Right ventricle myocardium superior (tissue), 1 donor: Measurements from ENCODE around the gene CDK10. TPM values are rescaled to one million over a fixed set of nuclear protein-coding genes. Genes with fewer than 3 reads are reported as not detected.

Source experiments
- ATAC-seq: fragments of 200-7000 bp; cut with Tn5 transposase; one replicate; pipeline ENCODE4 v1.9.1; 2020; ENCODE audit warnings: mild to moderate bottlenecking; ENCODE audit not compliant: poor library complexity
- DNase-seq: peaks from one replicate; pipeline ENCODE4 v3.0.0-alpha.2; 2020
- intact Hi-C: fragments of 100-400 bp; cut with DNase I; formaldehyde crosslinking; loops from one replicate; pipeline ENCODE4 v1.11.2; 2022
- total RNA-seq: library from RNA; stranded (reverse); fragmentation: NEBNext Ultra II Directional; extraction: Animal tissue kit (Norgen Biotek cat#: 25700); gene quantifications from one replicate; pipeline ENCODE4 v1.2.1, GENCODE V29; 2021
- donor health status: DM: no; HTN: yes; CAD: no; lungs with severe emphysema.

The CDK10 gene
- total RNA-seq, 1 donor from 2014 or later, result 20.7 TPM

GRCh38 chr16:89742948-89743347, 56.5 kb downstream of the CDK10 start:
- intact Hi-C loops, result no loop called here
- DNase-seq (no peak), ATAC-seq (no peak)

GRCh38 chr16:89744813-89745212, 58.3 kb downstream of the CDK10 start:
- intact Hi-C loops, result no loop called here
- DNase-seq (peak; percentile 70), ATAC-seq (peak; percentile 37)

Other genes starting within 250 kb of the CDK10 start
- gene ANKRD11, start 196.1 kb upstream of the CDK10 start, total RNA-seq, result 64.9 TPM
- gene SPG7, start 178.3 kb upstream of the CDK10 start, total RNA-seq, result 108 TPM
- gene RPL13, start 126.0 kb upstream of the CDK10 start, total RNA-seq, result 1,044 TPM
- not detected for gene CPNE7, start 110.9 kb upstream of the CDK10 start, total RNA-seq
- gene DPEP1, start 73.0 kb upstream of the CDK10 start, total RNA-seq, result not detected
- gene CHMP1A, start 29.0 kb upstream of the CDK10 start, total RNA-seq, result 32.6 TPM
- gene SPATA33, start 28.9 kb upstream of the CDK10 start, total RNA-seq, result 1.9 TPM
- gene SPATA2L, start 15.0 kb downstream of the CDK10 start, total RNA-seq, result 4.1 TPM
- 11.2 TPM for gene VPS9D1, start 34.2 kb downstream of the CDK10 start, total RNA-seq
- 10.2 TPM for gene ZNF276, start 34.8 kb downstream of the CDK10 start, total RNA-seq
- 1.9 TPM for gene FANCA, start 130.0 kb downstream of the CDK10 start, total RNA-seq
- gene SPIRE2, start 141.8 kb downstream of the CDK10 start, total RNA-seq, result 1.2 TPM
- gene TCF25, start 186.9 kb downstream of the CDK10 start, total RNA-seq, result 83.2 TPM
- 1.1 TPM for gene MC1R, start 232.2 kb downstream of the CDK10 start, total RNA-seq
- 1.8 TPM for gene TUBB3, start 236.7 kb downstream of the CDK10 start, total RNA-seq